ENCODE measurements around the gene SPATA31E1.
"Not testable (repeated sequence)": the region's sequence is repeated elsewhere in the genome, so short reads cannot be mapped to it uniquely, and the experiment has no call there.

Gene SPATA31E1

DNA sequence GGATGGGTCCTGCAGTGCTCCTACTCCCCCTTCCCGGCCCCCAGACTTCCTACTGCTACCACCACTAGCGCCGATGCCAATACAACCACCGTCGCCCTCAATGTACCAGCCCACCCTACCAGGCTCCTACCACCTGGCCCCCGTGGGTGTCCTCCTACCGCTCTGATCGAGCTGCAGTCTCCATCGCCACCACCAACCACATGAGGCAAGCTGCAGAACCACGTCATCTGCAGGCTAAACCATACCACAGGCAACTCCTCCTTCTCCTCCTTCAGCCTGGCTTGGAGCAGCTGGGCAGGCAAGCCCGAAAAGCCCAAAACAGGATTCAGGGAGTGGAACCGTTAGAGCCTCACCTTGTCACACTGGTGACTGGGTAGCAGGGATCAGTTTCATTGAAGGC, 54.7 kb downstream of the SPATA31E1 start:
- FAIRE-seq: not testable (repeated sequence)

DNA sequence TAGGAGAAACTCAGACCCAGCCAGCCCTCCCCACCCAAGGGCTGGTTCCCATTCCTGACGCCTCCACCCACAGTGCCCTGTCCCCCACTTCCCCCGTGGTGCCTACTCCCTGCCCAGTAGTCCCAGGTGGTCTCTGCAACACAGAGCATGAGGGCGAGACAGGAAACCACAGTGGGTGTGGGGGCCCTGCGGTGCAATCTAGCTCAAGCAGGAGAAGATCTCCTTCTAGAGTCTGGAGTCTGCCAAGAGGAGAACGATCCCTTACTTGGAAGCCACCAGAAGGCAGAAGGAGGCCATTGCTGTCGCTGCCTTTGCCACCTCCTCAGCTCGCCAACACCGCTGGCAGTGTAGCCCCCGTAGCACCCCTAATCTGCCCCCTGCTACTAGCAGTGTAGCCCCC, 55.2 kb downstream of the SPATA31E1 start:
- not testable (repeated sequence) for FAIRE-seq

DNA sequence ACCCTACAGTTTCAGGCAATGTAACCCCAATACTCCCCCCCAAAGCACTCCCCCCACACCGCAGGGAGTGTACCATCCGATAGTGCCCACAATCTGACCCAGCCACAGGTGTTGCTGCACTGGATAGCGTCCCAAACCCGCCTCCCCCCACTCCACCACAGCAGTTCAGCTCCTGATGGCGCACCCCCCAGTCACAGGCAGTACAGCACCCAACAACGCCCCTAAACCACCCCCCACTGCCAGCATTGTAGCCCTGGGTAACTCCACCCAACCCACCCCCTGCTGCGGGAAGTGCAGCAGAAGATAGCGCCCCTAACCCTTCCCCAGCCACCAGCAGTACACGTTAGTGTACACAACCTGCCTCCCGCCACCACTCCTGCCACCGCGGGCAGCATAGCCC, 55.7 kb downstream of the SPATA31E1 start:
- FAIRE-seq: not testable (repeated sequence)
